Endothelial cell of umbilical vein (primary cell): ENCODE results near the gene GADD45A.

Experiments
- CTCF ChIP-seq, 2 donors: IDR thresholded peaks; 1 replicate in 1 of 2; 2 replicates in 1 of 2; pipeline ENCODE4 v1.5.1; 2011; ENCODE audit warnings: low read length in 2 of 2, mild to moderate bottlenecking in 2 of 2, moderate library complexity in 2 of 2, control low read depth in 1 of 2, inconsistent platforms in 1 of 2, low read depth in 1 of 2; ENCODE audit not compliant: insufficient read depth in 1 of 2; ENCODE audit errors: extremely low read depth in 1 of 2
- EZH2 ChIP-seq: IDR thresholded peaks from 2 replicates; pipeline ENCODE4 v1.6.1; 2012; ENCODE audit warnings: borderline replicate concordance, low read depth, mild to moderate bottlenecking, moderate library complexity, low read length, inconsistent platforms; ENCODE audit not compliant: severe bottlenecking
- JUN ChIP-seq: IDR thresholded peaks from 2 replicates; pipeline ENCODE4 v1.6.1; 2011; ENCODE audit warnings: borderline replicate concordance, low read depth; ENCODE audit not compliant: insufficient read length, insufficient read depth
- POLR2A ChIP-seq: IDR thresholded peaks from 2 replicates; pipeline ENCODE4 v1.6.1; 2012; ENCODE audit warnings: low read depth, mild to moderate bottlenecking, control low read depth, low read length
- TF ChIP-seq, protein P1 (sequence below): IDR thresholded peaks from 2 replicates; pipeline ENCODE4 v1.6.1; 2011; ENCODE audit not compliant: insufficient read depth, insufficient read length

- TF ChIP-seq CTCF (IDR thresholded peaks at IDR 0.05; ENCODE audit: extremely low read depth in 1 of 2, insufficient read depth in 1 of 2, low read depth in 1 of 2, low read length in 2 of 2): no peak
- TF ChIP-seq EZH2: no peak
- TF ChIP-seq JUN: no peak
- no peak for TF ChIP-seq POLR2A
- TF ChIP-seq, protein P1, sequence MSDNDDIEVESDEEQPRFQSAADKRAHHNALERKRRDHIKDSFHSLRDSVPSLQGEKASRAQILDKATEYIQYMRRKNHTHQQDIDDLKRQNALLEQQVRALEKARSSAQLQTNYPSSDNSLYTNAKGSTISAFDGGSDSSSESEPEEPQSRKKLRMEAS: no peak
These were observed 29.4 kb upstream of the GADD45A start for GRCh38 chr1:67655581-67655980.
